Endodermal cell (in vitro differentiated cells): ENCODE results near the gene HACD3. TPM values are rescaled to one million over a fixed set of nuclear protein-coding genes. Genes with fewer than 3 reads are reported as not detected.
A peak's percentile ranks its signal among the peaks of the same experiment; 100 is the strongest.

Experiments
- DNase-seq: peaks from one replicate; pipeline ENCODE4 v3.0.0-alpha.2; 2017
- H3K27ac ChIP-seq: 2 replicates; pipeline ENCODE4 v1.5.1; 2013; ENCODE audit warnings: mild to moderate bottlenecking, low read depth, low read length, moderate library complexity
- H3K27me3 ChIP-seq: 2 replicates; pipeline ENCODE4 v1.6.1; 2013; ENCODE audit warnings: mild to moderate bottlenecking, low read length, moderate library complexity; ENCODE audit not compliant: insufficient read depth, control insufficient read depth, poor library complexity, severe bottlenecking
- H3K36me3 ChIP-seq: 2 replicates; pipeline ENCODE4 v1.7.0; 2013; ENCODE audit warnings: mild to moderate bottlenecking, low read length, moderate library complexity; ENCODE audit not compliant: control insufficient read depth, insufficient read depth
- H3K4me1 ChIP-seq: one replicate; pipeline ENCODE4 v1.7.0; 2013; ENCODE audit warnings: low read length; ENCODE audit not compliant: control insufficient read depth, insufficient read depth
- H3K4me3 ChIP-seq: 2 replicates; pipeline ENCODE4 v1.5.1; 2013; ENCODE audit warnings: mild to moderate bottlenecking, low read length, moderate library complexity
- H3K9ac ChIP-seq: 2 replicates; pipeline ENCODE4 v1.6.1; 2013; ENCODE audit warnings: mild to moderate bottlenecking, low read length, moderate library complexity; ENCODE audit not compliant: poor library complexity, severe bottlenecking; ENCODE audit errors: extremely low read depth
- H3K9me3 ChIP-seq: 2 replicates; pipeline ENCODE4 v1.6.1; 2013; ENCODE audit warnings: mild to moderate bottlenecking, low read length, moderate library complexity; ENCODE audit not compliant: control insufficient read depth
- H3K27ac Mint-ChIP-seq: 2 replicates; pipeline ENCODE4 v1.8.0; 2020; ENCODE audit warnings: mixed read lengths
- H3K27me3 Mint-ChIP-seq: 2 replicates; pipeline ENCODE4 v1.8.0; 2021; ENCODE audit warnings: mild to moderate bottlenecking, mixed read lengths; ENCODE audit not compliant: insufficient read depth
- H3K36me3 Mint-ChIP-seq: 2 replicates; pipeline ENCODE4 v1.8.0; 2020; ENCODE audit warnings: low read depth, mixed read lengths
- H3K4me1 Mint-ChIP-seq: 2 replicates; pipeline ENCODE4 v1.8.0; 2020; ENCODE audit warnings: mixed read lengths
- H3K4me3 Mint-ChIP-seq: 2 replicates; pipeline ENCODE4 v1.8.0; 2020; ENCODE audit warnings: mild to moderate bottlenecking, moderate library complexity, mixed read lengths
- H3K9me3 Mint-ChIP-seq: 2 replicates; pipeline ENCODE4 v1.8.0; 2020; ENCODE audit warnings: mild to moderate bottlenecking, mixed read lengths
- CTCF ChIP-seq: fragments of 200-600 bp; sonication (generic); conservative IDR thresholded peaks from 2 replicates; pipeline ENCODE4 v1.5.0; 2021; ENCODE audit warnings: antibody characterized with exemption, mild to moderate bottlenecking
- WGBS, 2 experiments: methylation state at CpG; one replicate each; pipeline versions ENCODE4 v1.1.5 to v1.1.7; 2013; ENCODE audit warnings: missing lambda C conversion rate in 2 of 2, mixed read lengths in 1 of 2; ENCODE audit not compliant: insufficient coverage in 1 of 2, insufficient read length in 1 of 2; 5-methylcytosine and 5-hydroxymethylcytosine counted together
- total RNA-seq, 2 donors: library from RNA; stranded (reverse); fragmentation: NEBNext Ultra II Directional in 1 of 2; extraction: Animal tissue kit (Norgen Biotek cat#: 25700) in 1 of 2; gene quantifications; 2 replicates in 1 of 2; 3 replicates in 1 of 2; pipeline ENCODE4 v1.2.1, GENCODE V29; 2021

HACD3 gene
- total RNA-seq, 2 donors from 2014 or later = 129 to 201 TPM

GRCh38 chr15:65494076-65494475, 36.2 kb upstream of the HACD3 start:
- no peak for TF ChIP-seq CTCF
- H3K27ac Mint-ChIP-seq = no peak overlapping the region
- H3K27me3 ChIP-seq = no peaks in the 10 kb centered on the region
- no peaks in the 10 kb centered on the region for H3K9me3 Mint-ChIP-seq
- H3K36me3 Mint-ChIP-seq = peaks cover 60% of the 10 kb centered on the region
- DNase-seq = no peak
- H3K9ac ChIP-seq = no peak overlapping the region
- no peaks in the 10 kb centered on the region for H3K4me1 Mint-ChIP-seq
- H3K27me3 Mint-ChIP-seq = no peaks in the 10 kb centered on the region
- no peaks in the 10 kb centered on the region for H3K9me3 ChIP-seq
- no peak overlapping the region for H3K4me3 Mint-ChIP-seq
- H3K4me1 ChIP-seq = no peaks in the 10 kb centered on the region
- no peak overlapping the region for H3K4me3 ChIP-seq
- H3K36me3 ChIP-seq = peaks cover 72% of the 10 kb centered on the region
- WGBS, 2 experiments = 88 to 95% methylated on average over 4 of the region's 4 CpGs
- no peak overlapping the region for H3K27ac ChIP-seq

GRCh38 chr15:65509321-65509720, 20.9 kb upstream of the HACD3 start:
- Mint-ChIP-seq H3K27me3 (no peaks in the 10 kb centered on the region), H3K4me3 (no peak overlapping the region), H3K4me1 (no peaks in the 10 kb centered on the region), H3K36me3 (peaks cover 45% of the 10 kb centered on the region), H3K9me3 (no peaks in the 10 kb centered on the region), H3K27ac (no peak overlapping the region)
- DNase-seq = no peak
- H3K36me3 ChIP-seq = peaks cover 79% of the 10 kb centered on the region
- H3K4me3 ChIP-seq = no peak overlapping the region
- no peaks in the 10 kb centered on the region for H3K9me3 ChIP-seq
- no peaks in the 10 kb centered on the region for H3K27me3 ChIP-seq
- no peaks in the 10 kb centered on the region for H3K4me1 ChIP-seq
- no peak overlapping the region for H3K9ac ChIP-seq
- WGBS, 2 experiments = 98 to 100% methylated on average over 2 of the region's 2 CpGs
- TF ChIP-seq CTCF = no peak
- H3K27ac ChIP-seq = no peak overlapping the region

GRCh38 chr15:65512189-65512588, 18.1 kb upstream of the HACD3 start:
- peaks cover 10% of the 10 kb centered on the region for H3K4me1 Mint-ChIP-seq

More at GRCh38 chr15:65512189-65512588, 18.1 kb upstream of the HACD3 start:
- H3K4me3 Mint-ChIP-seq = no peak overlapping the region
- H3K27ac Mint-ChIP-seq = peak overlapping the region; percentile 21
- Histone ChIP-seq H3K36me3 (peaks cover 71% of the 10 kb centered on the region), H3K9me3 (no peaks in the 10 kb centered on the region), H3K27ac (no peak overlapping the region), H3K4me1 (no peaks in the 10 kb centered on the region), H3K9ac (no peak overlapping the region), H3K27me3 (no peaks in the 10 kb centered on the region), H3K4me3 (no peak overlapping the region)
- H3K27me3 Mint-ChIP-seq = no peaks in the 10 kb centered on the region
- H3K9me3 Mint-ChIP-seq = no peaks in the 10 kb centered on the region
- peaks cover 34% of the 10 kb centered on the region for H3K36me3 Mint-ChIP-seq
- TF ChIP-seq CTCF = no peak
- DNase-seq = no peak
- WGBS, 2 experiments = 97 to 98% methylated on average over 5 of the region's 5 CpGs
